Eye (tissue), 1 donor: ENCODE results near the gene MOSPD3.

Experiments used
- DNase-seq: peaks from one replicate; pipeline ENCODE4 v3.0.0-alpha.2; 2015

MOSPD3 gene

DNA sequence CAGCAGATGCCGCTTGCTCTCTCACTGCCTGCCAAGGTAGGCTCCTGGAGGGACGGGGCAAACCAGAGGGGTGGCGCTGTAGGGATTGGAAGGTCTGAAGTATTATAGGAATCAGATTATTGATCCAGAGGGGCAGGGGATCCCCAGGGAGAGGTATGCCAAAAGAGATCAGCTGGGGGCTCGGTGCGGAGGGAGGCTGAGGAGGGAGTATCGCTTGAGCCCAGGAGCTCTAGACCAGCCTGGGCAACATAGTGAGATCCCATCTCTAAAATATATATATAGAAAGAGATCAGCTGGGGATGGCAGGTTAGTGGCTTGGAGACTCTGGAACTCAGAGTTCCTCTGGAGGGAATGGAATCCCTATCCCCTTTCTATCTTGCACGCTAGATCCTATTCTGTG is 17.2 kb upstream of the MOSPD3 start:
- DNase-seq, result no peak

DNA sequence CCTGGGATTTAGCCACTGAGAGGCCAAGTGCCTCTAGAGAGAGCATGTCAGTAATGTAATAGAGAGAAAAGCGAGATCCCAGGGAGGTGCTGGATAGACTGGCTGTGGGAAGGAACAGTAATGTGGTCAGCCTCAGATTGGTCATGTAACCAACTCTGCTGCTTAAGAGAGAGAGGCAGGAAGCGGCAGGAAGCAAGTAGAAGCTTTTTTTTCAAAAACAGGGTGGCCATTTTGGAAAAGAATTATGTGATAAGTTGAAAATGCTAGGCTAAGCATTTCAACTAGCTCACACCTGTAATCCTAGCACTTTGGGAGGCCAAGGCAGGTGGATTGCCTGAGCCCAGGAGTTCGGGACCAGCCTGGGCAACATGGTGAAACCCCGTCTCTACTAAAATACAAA is 13.9 kb upstream of the MOSPD3 start:
- DNase-seq, result no peak

- no peak for DNase-seq
These were observed 12.2 kb upstream of the MOSPD3 start for GRCh38 chr7:100599911-100600729.

DNA sequence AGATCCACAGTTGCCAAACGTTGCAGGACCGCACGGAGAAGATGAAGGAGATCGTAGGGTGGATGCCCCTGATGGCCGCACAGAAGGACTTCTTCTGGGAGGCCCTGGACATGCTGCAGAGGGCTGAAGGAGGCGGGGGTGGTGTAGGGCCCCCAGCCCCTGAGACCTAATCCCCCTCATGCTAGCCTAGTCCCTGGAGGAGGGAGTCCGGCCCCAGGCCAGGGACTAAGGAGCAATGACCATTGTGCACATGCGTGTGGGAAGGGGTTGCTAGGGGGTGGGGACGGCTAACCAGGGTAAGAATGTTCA is 11.7 kb upstream of the MOSPD3 start:
- no peak for DNase-seq

DNA sequence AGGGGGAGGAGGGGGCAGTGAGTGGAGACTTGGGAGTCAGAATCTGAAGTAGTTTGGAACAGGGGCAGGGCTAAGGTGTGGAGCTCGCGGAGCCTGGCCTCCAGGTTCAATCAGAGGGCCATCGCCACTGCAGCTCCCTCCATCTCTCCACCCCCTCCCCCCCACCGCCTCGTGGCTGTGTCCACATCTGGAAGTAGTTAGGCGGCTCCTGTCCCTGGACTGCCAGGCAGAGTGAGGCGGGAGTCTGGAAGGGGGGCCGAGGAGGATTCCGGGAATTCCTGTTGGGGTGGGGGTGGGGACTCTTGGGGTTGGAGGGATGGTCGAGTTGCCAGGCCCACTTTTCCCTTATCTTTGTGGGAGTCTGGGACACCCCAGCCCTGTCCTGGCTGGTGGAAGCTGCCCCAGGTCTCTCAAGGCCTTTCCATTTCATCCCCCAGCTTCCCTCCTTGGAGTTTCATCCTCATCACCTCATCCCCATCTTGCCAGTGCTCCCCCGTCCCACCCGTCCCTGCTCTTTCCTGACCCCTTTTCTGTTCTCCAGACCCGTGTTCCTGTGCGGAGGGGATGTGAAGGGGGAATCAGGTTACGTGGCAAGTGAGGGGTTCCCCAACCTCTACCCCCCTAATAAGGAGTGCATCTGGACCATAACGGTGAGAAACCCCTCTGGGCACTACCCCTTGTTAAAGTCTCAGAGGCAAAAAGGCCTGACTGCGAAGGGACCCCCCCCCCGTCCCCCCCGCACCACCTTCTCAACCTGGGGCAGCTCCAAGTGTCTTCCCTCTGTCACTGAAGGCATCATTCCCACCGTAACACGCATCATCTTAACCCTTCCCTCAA is 9.2 kb upstream of the MOSPD3 start:
- peak; percentile 86 for DNase-seq

DNA sequence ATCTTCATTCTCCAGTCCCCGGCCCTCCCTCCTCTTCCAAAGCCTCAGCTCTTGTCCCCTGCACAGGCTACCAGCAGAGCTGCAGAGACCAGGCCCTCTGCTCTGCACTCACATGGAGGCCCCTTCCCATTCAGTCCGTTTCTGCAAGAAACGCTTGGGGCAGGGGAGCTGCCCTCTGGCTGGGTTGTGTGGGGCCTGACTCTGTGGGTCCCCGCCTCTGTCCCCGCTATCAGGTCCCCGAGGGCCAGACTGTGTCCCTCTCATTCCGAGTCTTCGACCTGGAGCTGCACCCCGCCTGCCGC is 8.7 kb upstream of the MOSPD3 start:
- DNase-seq, result peak; percentile 82

DNA sequence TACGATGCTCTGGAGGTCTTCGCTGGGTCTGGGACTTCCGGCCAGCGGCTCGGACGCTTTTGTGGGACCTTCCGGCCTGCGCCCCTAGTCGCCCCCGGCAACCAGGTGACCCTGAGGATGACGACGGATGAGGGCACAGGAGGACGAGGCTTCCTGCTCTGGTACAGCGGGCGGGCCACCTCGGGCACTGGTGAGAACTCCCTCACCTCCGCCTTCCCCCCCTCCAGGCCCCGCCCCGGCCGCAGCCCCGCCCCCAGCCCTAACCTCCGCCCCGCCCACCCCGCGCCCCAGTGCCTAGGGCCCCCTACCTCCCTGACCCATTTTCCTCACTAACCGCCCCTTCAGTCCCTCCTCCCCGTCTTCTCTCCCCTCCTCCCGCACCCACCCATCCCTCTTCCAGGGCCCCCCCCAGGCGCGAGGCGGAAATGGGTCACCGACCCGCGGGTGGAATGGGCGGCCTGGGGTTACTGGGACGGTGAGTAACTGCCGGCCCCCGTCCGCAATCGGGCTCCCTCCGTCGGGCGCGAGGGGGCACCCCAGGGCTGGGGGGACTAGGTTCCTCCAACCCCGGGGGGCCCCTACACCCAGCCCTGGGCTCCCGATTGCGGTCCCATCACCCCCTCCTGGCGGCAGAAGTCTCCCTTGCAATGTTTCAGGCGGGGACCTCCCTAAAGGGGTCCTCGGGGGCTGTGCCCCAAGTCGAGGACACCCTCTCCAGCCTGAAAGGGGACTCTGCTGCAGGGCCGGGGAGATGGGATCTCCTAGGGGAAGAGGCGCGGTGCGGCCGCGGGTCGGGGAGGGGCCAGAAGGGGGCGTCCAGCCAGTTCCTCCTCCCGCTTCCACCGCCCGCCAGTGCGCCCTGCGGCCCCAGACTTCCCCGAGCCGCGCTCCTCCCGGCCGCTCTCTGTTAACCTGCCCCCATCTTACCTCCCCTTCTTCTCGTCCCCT is 8.0 kb upstream of the MOSPD3 start:
- DNase-seq, result peak; percentile 88

DNA sequence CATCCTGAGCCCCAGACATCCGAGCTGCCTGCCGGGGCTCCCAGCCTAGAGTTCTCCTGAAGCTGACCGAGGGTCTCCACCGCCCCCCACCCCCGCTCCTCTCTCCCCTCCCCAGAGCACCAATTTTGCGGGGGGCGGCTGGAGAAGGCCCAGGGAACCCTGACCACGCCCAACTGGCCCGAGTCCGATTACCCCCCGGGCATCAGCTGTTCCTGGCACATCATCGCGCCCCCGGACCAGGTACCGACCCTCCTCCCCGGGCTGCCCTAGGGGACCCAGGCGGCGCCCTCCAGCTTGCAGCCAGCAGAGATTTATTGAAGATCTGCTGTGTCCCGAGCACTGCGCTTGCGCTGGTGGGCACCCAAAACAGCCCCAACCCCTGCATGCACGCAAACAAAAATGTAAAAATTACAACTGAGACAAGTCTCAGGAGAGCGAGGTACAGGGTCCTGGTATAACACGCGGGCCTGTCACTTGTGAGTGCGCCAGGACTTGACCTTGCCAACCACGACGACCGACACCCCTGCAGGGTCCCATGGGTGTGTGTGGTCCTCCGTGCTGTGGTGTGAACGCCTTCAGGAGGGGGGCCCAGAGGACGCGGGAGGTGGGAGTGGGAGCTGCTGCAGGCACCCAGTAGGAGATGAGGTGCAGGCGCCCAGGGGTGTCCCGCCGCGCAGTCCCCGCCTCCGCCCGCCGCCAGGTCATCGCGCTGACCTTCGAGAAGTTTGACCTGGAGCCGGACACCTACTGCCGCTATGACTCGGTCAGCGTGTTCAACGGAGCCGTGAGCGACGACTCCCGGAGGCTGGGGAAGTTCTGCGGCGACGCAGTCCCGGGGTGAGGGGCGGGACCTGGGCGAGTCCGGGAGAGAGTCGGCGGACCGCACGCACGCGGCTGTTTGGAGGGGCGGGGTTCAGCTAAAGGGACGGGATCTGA is 7.1 kb upstream of the MOSPD3 start:
- DNase-seq, result peak; percentile 62

DNA sequence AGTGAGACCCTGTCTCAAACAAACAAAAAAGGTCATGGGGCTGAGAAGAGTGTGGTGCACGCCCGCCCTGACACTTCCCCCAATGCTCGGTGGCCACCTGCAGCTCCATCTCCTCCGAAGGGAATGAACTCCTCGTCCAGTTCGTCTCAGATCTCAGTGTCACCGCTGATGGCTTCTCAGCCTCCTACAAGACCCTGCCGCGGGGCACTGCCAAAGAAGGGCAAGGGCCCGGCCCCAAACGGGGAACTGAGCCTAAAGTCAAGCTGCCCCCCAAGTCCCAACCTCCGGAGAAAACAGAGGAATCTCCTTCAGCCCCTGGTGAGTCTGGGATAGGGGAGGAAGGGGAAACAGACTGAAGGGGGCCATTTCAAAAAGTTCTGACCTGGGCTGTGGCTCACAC is 6.0 kb upstream of the MOSPD3 start:
- no peak for DNase-seq

GRCh38 chr7:100607111-100607510 is 5.2 kb upstream of the MOSPD3 start:
- no peak for DNase-seq

- no peak for DNase-seq
These were observed 2.4 kb upstream of the MOSPD3 start for GRCh38 chr7:100609958-100610357.

DNA sequence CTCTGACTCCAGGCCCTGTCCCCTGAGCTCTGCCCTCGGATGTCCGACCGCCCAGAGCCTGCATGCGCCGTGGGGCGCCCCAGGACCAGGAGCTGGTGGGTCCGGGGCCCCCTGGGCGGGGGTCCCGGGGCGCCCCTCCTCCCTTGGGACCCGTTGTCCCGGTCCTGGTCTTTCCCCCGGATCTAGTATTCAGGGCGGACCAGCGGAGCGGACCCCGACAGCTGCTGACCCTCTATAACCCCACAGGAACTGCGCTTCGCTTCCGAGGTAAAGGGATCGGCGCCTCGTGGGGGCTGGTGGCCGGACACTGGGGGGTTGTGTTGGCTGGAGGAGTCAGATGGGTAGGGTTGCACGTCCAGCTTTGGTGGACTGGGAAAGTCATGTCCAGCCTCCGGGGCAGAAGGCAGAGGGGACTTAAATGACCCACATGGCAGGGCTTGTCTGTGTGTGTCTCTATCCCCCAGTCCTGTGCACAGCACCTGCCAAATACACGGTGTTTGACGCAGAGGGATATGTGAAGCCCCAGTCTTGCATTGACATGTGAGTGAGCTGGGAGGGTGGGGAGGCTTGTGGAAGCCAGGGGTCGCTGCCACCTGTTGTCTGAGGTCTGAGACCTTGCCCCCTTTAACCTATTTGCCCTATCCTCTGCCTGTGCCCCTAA is 520 bp downstream of the MOSPD3 start:
- no peak for DNase-seq

DNA sequence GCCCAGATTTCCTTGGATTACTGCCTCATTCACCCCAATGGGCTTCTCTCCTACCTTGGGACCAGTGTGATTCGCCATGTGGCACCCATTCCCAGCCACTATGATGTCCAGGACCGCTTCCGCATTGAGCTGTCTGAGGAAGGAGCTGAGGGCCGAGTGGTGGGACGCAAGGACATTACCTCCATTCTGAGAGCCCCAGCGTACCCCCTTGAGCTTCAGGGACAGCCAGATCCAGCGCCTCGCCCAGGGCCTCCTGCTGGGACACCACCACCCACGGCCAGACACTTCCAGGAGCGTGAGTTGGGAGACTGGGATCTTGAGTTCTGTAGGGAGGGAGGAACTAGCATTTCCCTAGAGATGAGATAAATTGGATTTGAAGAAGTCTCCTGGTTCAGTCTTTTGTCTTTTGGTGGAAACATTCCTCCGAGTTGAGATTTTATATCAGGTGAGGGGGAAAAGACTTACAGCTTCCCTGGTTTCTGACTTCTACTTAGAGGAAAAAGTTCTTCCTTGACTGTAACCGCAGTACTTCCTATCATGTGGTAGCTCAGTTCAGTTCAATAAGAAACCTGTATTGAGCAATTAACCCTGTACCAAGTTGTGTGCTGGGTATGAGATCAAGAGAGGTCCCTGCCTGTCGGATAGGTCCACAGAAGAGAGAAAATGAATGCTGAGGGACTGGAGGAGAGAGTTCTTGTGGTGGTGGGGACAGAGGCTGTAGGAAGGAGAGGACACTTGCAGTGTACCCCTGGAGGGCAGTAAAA is 1.3 kb downstream of the MOSPD3 start:
- DNase-seq, result no peak

DNA sequence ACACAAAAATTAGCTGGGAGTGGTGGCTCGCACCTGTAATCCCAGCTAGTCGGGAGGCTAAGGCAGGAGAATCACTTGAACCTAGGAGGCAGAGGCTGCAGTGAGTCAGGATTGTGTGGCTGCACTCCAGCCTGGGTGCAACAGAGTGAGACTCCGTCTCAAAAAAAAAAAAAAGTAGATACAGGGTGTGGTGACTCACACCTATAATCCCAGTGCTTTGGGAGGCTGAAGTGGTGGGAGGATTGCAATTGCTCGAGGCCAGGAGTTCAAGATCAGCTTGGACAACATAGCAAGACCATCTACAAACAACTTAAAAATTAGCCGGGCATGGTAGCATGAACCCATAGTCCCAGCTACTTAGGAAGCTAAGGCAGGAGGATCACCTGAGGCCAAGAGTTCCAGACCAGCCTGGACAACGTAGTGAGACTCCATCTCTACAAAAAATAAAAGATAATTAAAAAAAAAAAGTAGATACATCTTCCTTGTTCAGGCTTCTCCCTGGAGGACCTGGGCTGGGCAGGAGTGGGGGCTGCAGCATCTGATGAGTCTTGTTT is 2.0 kb downstream of the MOSPD3 start:
- no peak for DNase-seq

- no peak for DNase-seq
These were observed 7.9 kb downstream of the MOSPD3 start for GRCh38 chr7:100620239-100620638.

GRCh38 chr7:100620804-100621203 is 8.5 kb downstream of the MOSPD3 start:
- no peak for DNase-seq

DNA sequence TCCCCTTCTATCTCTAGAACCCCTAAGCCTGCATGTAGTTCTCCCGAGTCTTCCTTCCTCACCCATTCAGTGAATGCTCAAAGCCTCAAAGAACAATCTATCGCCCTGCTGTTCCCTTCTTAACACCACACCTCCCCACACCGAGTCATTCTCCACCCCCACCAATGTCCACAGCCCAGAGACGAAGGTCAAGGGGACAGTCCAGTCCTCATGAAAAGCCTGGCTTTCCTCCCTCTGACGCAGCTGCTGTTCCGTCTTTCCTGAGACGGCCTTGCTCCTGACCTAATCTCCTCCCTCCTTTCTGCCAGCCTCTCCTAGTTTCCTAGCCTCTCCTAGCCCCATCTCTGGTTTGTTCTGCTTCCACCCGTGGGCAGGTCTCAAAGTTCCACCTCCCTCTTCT is 9.2 kb downstream of the MOSPD3 start:
- no peak for DNase-seq

DNA sequence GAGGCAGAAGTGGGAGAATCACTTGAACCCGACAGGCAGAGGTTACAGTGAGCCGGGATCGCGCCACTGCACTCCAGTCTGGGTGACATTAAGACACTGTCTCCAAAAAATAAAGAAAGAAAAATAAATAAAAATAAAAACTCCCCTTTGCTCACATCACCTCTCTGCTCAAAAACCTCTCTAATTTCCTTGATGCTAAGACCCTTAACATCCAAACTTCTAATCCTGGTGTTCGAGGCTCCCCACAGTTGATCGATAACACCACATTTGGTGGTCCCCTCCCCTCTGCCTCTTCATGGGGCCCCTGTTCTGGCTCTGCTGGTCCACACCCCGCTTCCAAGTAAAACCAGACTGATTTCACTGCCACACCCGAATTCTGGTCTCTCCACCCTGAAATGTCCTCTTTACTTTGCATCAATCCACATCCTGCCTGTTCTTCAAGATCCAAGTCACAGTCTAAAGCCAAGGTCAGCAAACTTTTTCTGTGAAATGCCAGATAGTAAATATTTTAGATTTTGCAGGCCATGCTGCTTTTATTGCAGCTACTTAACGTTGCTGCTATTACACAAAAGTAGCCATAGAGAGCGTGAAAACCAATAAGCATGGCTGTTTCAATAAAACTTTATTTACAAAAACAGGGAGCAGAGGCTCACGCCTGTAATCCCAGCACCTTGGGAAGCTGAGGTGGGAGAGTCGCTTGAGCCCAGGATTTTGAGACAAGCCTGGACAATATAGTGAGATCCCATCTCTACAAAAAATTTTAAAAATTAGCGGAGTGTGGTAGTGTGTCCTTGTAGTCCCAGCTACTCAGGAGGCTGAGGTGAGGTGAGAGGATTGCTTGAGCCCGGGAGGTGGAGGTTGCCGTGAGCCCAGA is 11.8 kb downstream of the MOSPD3 start:
- no peak for DNase-seq

DNA sequence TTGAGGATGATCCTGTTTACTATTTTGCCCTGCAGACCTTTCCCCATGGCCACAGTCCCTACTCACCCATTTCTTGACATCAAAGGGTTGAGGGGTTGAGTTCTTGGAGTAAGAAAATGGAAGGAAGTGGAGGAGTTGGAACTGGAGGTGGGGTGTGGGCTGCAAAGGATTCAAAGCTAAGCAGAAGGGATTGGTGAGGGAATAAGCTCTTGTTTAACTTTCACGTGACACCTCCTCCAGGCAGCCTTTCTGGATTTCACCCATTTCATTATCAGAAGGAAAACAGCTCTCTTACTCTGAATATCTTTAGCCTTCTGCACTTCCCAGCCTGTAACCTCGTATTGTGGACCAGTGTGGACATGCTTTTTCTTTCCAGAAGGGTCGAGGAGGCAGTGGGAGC is 13.7 kb downstream of the MOSPD3 start:
- no peak for DNase-seq
